Upper lobe of left lung (tissue), 6 donors: ENCODE results near the gene IL21. TPM values are rescaled to one million over a fixed set of nuclear protein-coding genes. Genes with fewer than 3 reads are reported as not detected.

ENCODE experiments used
- ATAC-seq, 2 donors: fragments of 200-7000 bp; cut with Tn5 transposase; one replicate each; pipeline ENCODE4 v1.9.1; 2022; ENCODE audit warnings: mild to moderate bottlenecking in 2 of 2, moderate library complexity in 2 of 2; ENCODE audit not compliant: low FRiP score in 2 of 2
- DNase-seq, 2 donors: peaks; one replicate each; pipeline ENCODE4 v3.0.0-alpha.2; 2019 to 2020
- H3K27ac ChIP-seq, 4 donors: fragments of 200-600 bp; sonication (generic); one replicate each; pipeline ENCODE4 v1.5.1; 2016 to 2019
- H3K27me3 ChIP-seq, 4 donors: fragments of 200-600 bp; sonication (generic); one replicate each; pipeline ENCODE4 v1.5.1; 2017 to 2019
- H3K36me3 ChIP-seq, 4 donors: fragments of 200-600 bp; sonication (generic); one replicate each; pipeline ENCODE4 v1.5.1; 2016 to 2019
- H3K4me1 ChIP-seq, 4 donors: fragments of 200-600 bp; sonication (generic); one replicate each; pipeline ENCODE4 v1.5.1; 2018 to 2019
- H3K4me3 ChIP-seq, 4 donors: fragments of 200-600 bp; sonication (generic); one replicate each; pipeline ENCODE4 v1.5.1; 2017 to 2019; ENCODE audit warnings: mild to moderate bottlenecking in 2 of 4, moderate library complexity in 1 of 4
- H3K9me3 ChIP-seq, 4 donors: fragments of 200-600 bp; sonication (generic); one replicate each; pipeline ENCODE4 v1.5.1; 2018 to 2019
- CTCF ChIP-seq, 6 experiments: fragments of 450-650 bp in 4 of 6; fragments of 200-600 bp in 2 of 6; sonication (generic) in 2 of 6; IDR thresholded peaks; one replicate each; pipeline ENCODE4 v1.5.1; 2016 to 2019; ENCODE audit warnings: antibody characterized with exemption in 6 of 6
- EP300 ChIP-seq, 4 donors: sonication (generic); formaldehyde crosslinking; IDR thresholded peaks; one replicate each; pipeline ENCODE4 v1.5.1; 2017; ENCODE audit warnings: antibody characterized with exemption in 4 of 4, control low read depth in 2 of 4
- POLR2A ChIP-seq, 4 donors: fragments of 450-650 bp; IDR thresholded peaks; one replicate each; pipeline ENCODE4 v1.5.1; 2016 to 2017; ENCODE audit warnings: antibody characterized with exemption in 4 of 4, mild to moderate bottlenecking in 2 of 4
- POLR2AphosphoS5 ChIP-seq, 2 donors: sonication (generic); formaldehyde crosslinking; IDR thresholded peaks; one replicate each; pipeline ENCODE4 v1.5.1; 2017; ENCODE audit warnings: antibody characterized with exemption in 2 of 2
- WGBS, 2 donors: methylation state at CpG; one replicate each; pipeline ENCODE4 v1.1.5; 2017 to 2018; 5-methylcytosine and 5-hydroxymethylcytosine counted together
- total RNA-seq, 6 donors: library from RNA; depleted of rRNA in 4 of 6; stranded (reverse); fragments of >200 nt in 4 of 6; gene quantifications; one replicate each; pipeline versions ENCODE4 v1.1.0 to v1.2.1, GENCODE V29; 2016 to 2021
- donor health status: DM: no; HTN: no; CAD: no; lungs with moderate emphysema.
- donor health status: DM: no; HTN: yes; CAD: no; lungs with severe emphysema.

IL21 gene
- total RNA-seq, 6 donors from 2014 or later = not detected

- no peak overlapping the region for H3K27ac ChIP-seq
- no peak overlapping the region for H3K4me3 ChIP-seq
- no peaks in the 10 kb centered on the region for H3K9me3 ChIP-seq
- ATAC-seq = no peak
- H3K4me1 ChIP-seq = no peaks in the 10 kb centered on the region
- no peak for DNase-seq
- no peaks in the 10 kb centered on the region for H3K27me3 ChIP-seq
- no peak for TF ChIP-seq POLR2AphosphoS5 (IDR thresholded peaks at IDR 0.05)
- no peak for TF ChIP-seq CTCF (IDR thresholded peaks at IDR 0.05)
- TF ChIP-seq EP300 (IDR thresholded peaks at IDR 0.05) = no peak
- TF ChIP-seq POLR2A (IDR thresholded peaks at IDR 0.05) = no peak
- H3K36me3 ChIP-seq = no peaks in the 10 kb centered on the region
- WGBS, 2 donors = 49 to 75% methylated on average over 3 of the region's 3 CpGs
These were observed 15.8 kb upstream of the IL21 start for GRCh38 chr4:122636697-122637096.

- Histone ChIP-seq H3K4me3 (no peak overlapping the region), H3K36me3 (no peaks in the 10 kb centered on the region), H3K27ac (no peak overlapping the region), H3K9me3 (no peaks in the 10 kb centered on the region), H3K4me1 (no peaks in the 10 kb centered on the region), H3K27me3 (no peaks in the 10 kb centered on the region)
- DNase-seq (no peak), ATAC-seq (no peak)
- WGBS, 2 donors = 47 to 49% methylated on average over 3 of the region's 3 CpGs
- TF ChIP-seq CTCF (IDR thresholded peaks at IDR 0.05) (no peak), EP300 (IDR thresholded peaks at IDR 0.05) (no peak), POLR2A (IDR thresholded peaks at IDR 0.05) (no peak), POLR2AphosphoS5 (IDR thresholded peaks at IDR 0.05) (no peak)
These were observed 14.3 kb upstream of the IL21 start for GRCh38 chr4:122635205-122635604.

GRCh38 chr4:122633211-122633610, 12.3 kb upstream of the IL21 start:
- 60 to 70% methylated on average over 2 of the region's 2 CpGs for WGBS, 2 donors
- no peak overlapping the region for H3K4me3 ChIP-seq
- no peak overlapping the region for H3K27ac ChIP-seq
- TF ChIP-seq EP300 (IDR thresholded peaks at IDR 0.05) (no peak), CTCF (IDR thresholded peaks at IDR 0.05) (no peak), POLR2AphosphoS5 (IDR thresholded peaks at IDR 0.05) (no peak), POLR2A (IDR thresholded peaks at IDR 0.05) (no peak)
- H3K9me3 ChIP-seq = no peaks in the 10 kb centered on the region
- DNase-seq = no peak
- no peak for ATAC-seq
- H3K4me1 ChIP-seq = no peaks in the 10 kb centered on the region
- no peaks in the 10 kb centered on the region for H3K36me3 ChIP-seq
- H3K27me3 ChIP-seq = no peaks in the 10 kb centered on the region

- Histone ChIP-seq H3K27ac (no peak overlapping the region), H3K9me3 (no peaks in the 10 kb centered on the region), H3K4me1 (no peaks in the 10 kb centered on the region), H3K27me3 (no peaks in the 10 kb centered on the region), H3K36me3 (no peaks in the 10 kb centered on the region), H3K4me3 (no peak overlapping the region)
- DNase-seq (peak in 1 of 2 donors; percentile 25), ATAC-seq (peak; percentile 32 to 68)
- TF ChIP-seq CTCF (IDR thresholded peaks at IDR 0.05) (no peak), POLR2AphosphoS5 (IDR thresholded peaks at IDR 0.05) (peak in 1 of 2 donors; percentile 23), EP300 (IDR thresholded peaks at IDR 0.05) (peak in 2 of 4 donors; percentile 15 to 73), POLR2A (IDR thresholded peaks at IDR 0.05) (no peak)
- WGBS, 2 donors = 53 to 60% methylated on average over 7 of the region's 7 CpGs
These were observed 11.7 kb upstream of the IL21 start for GRCh38 chr4:122632396-122633143.

GRCh38 chr4:122625156-122625555, 4.3 kb upstream of the IL21 start:
- ATAC-seq (no peak), DNase-seq (no peak)
- no peaks in the 10 kb centered on the region for H3K36me3 ChIP-seq
- no peak overlapping the region for H3K4me3 ChIP-seq
- no peaks in the 10 kb centered on the region for H3K4me1 ChIP-seq
- H3K27me3 ChIP-seq = no peaks in the 10 kb centered on the region
- 73 to 77% methylated on average over 2 of the region's 2 CpGs for WGBS, 2 donors
- no peaks in the 10 kb centered on the region for H3K9me3 ChIP-seq
- TF ChIP-seq POLR2A (IDR thresholded peaks at IDR 0.05) = no peak
- no peak for TF ChIP-seq CTCF (IDR thresholded peaks at IDR 0.05)
- TF ChIP-seq EP300 (IDR thresholded peaks at IDR 0.05) = no peak
- TF ChIP-seq POLR2AphosphoS5 (IDR thresholded peaks at IDR 0.05) = no peak
- no peak overlapping the region for H3K27ac ChIP-seq
